DMS153 treated with DMSO at 0.1 percent for 48 hours (cell line): ENCODE measurements around the gene RPL12.

Experiments used
- DNase-seq: peaks from one replicate; lab custom pipeline; 2025; ENCODE audit not compliant: unreplicated experiment; lab: John Stamatoyannopoulos, UW

Gene RPL12

GRCh38 chr9:127405344-127406125, 45.7 kb downstream of the RPL12 start:
- DNase-seq = no peak

GRCh38 chr9:127404631-127405030, 46.6 kb downstream of the RPL12 start:
- no peak for DNase-seq

- DNase-seq = no peak
These were observed 47.6 kb downstream of the RPL12 start for GRCh38 chr9:127403507-127404192.

GRCh38 chr9:127402401-127403090, 48.7 kb downstream of the RPL12 start:
- DNase-seq = no peak

- DNase-seq = no peak
These were observed 51.4 kb downstream of the RPL12 start for GRCh38 chr9:127399736-127400269.

- no peak for DNase-seq
These were observed 52.3 kb downstream of the RPL12 start for GRCh38 chr9:127398715-127399400.

- no peak for DNase-seq
These were observed 52.9 kb downstream of the RPL12 start for GRCh38 chr9:127398275-127398647.
